Spinal cord (tissue), 10 donors: ENCODE data around the gene SLC7A1. TPM values are rescaled to one million over a fixed set of nuclear protein-coding genes. Genes with fewer than 3 reads are reported as not detected.

Experiments
- DNase-seq, 6 donors: peaks; one replicate each; pipeline versions ENCODE4 v3.0.0 to v3.0.0-alpha.2; 2013 to 2015; ENCODE audit warnings: low spot score in 6 of 6, low read depth in 4 of 6
- H3K27ac ChIP-seq: one replicate; pipeline ENCODE4 v1.5.1; 2013; ENCODE audit warnings: low read depth, low read length, control low read depth
- H3K27me3 ChIP-seq: one replicate; pipeline ENCODE4 v1.6.1; 2013; ENCODE audit warnings: low read length; ENCODE audit not compliant: control insufficient read depth, insufficient read depth
- H3K36me3 ChIP-seq: one replicate; pipeline ENCODE4 v1.6.1; 2013; ENCODE audit warnings: low read length; ENCODE audit not compliant: control insufficient read depth, insufficient read depth
- H3K4me1 ChIP-seq: one replicate; pipeline ENCODE4 v1.6.1; 2013; ENCODE audit warnings: low read length; ENCODE audit not compliant: control insufficient read depth, insufficient read depth
- H3K4me3 ChIP-seq: one replicate; pipeline ENCODE4 v1.5.1; 2013; ENCODE audit warnings: low read depth, low read length, control low read depth
- H3K9me3 ChIP-seq: one replicate; pipeline ENCODE4 v1.6.1; 2013; ENCODE audit warnings: low read length; ENCODE audit not compliant: control insufficient read depth, insufficient read depth
- WGBS: methylation state at CpG from one replicate; pipeline ENCODE4 v1.1.5; 2013; ENCODE audit warnings: missing lambda C conversion rate; ENCODE audit not compliant: insufficient coverage; 5-methylcytosine and 5-hydroxymethylcytosine counted together
- polyA plus RNA-seq, 2 donors: library from polyadenylated mRNA; unstranded; fragments of 120-200 nt; gene quantifications; one replicate each; pipeline ENCODE4 v1.2.1, GENCODE V29; 2013; ENCODE audit not compliant: insufficient read length in 2 of 2
- total RNA-seq, 2 donors: library from RNA; depleted of rRNA in 1 of 2; stranded (reverse); fragments of 120-200 nt in 1 of 2; fragments of >200 nt in 1 of 2; gene quantifications; one replicate each; pipeline versions ENCODE4 v1.2.3 to v1.2.4, GENCODE V29; 2013 to 2014
- donor health status: healthy.

Gene SLC7A1
- total and polyA plus RNA-seq, 4 donors, result 25.7 to 57.5 (median 42.5) TPM

DNA sequence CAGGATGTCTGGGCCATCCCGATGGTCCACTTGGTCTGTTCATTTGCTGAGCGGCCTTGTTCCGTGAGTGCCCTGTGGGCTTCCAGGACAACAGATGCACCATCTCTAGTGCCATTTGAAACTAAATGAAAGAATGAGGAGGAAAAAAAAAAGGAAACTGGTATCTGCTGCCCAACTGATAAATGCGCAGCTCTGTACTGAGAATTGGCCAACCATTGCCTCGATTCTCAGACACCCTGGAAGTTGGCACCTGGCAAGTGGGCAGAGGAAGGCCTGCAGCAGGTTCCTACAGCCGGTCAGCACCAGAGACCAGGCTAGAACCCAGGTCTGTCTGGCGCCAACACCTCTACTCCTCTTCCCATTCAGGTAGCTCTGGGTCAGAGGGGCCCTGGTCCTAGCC is 18.9 kb downstream of the SLC7A1 start:
- Histone ChIP-seq H3K4me1 (peaks cover 36% of the 10 kb centered on the region), H3K36me3 (peaks cover 3% of the 10 kb centered on the region), H3K9me3 (no peaks in the 10 kb centered on the region), H3K4me3 (no peak overlapping the region), H3K27ac (no peak overlapping the region), H3K27me3 (no peaks in the 10 kb centered on the region)
- DNase-seq, result no peak
- 93% methylated on average over 7 of the region's 7 CpGs for WGBS

DNA sequence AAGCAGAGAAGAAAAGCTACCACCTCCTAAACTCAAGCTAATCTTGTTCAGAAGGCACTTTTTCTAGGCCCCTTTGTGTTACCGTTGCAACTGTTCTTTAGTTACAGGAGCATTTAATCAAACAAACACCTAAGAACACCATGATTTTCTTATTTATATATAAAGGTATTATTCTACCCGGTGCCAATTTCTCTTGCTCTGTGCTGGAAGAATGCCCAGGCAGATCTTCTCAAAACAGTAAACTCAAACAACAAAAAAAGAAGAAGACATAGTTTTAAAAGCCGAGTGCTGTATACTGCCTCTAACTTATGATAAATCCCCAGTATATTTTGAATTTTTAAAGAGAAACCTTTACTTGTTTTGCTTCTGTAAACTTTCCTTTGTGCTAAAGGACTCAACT is 20.4 kb downstream of the SLC7A1 start:
- H3K4me1 ChIP-seq, result peaks cover 38% of the 10 kb centered on the region
- H3K27me3 ChIP-seq, result no peaks in the 10 kb centered on the region
- no peaks in the 10 kb centered on the region for H3K9me3 ChIP-seq
- no peak for DNase-seq
- H3K4me3 ChIP-seq, result no peak overlapping the region
- H3K27ac ChIP-seq, result no peak overlapping the region
- H3K36me3 ChIP-seq, result peaks cover 3% of the 10 kb centered on the region
- WGBS, result no CpG with 5 or more reads among the region's 3 CpGs

DNA sequence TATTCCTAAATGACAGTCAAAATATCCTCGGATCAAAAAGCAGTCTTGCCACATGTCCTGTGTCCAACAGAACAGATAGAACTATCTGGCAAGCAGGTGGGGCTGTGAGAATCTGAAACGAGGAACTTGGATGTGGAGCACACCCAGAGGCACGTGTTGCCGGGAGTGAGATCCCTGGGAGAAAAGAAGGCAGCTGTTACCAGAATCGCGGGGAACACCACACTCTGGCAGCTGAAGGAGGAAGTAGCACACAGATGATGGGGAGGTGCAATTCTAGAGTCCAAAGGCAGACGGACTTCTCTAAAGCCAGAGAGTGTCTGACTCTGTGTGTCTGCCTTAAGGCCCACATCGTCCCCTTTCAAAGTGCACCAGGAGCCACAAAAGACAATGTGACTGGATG is 22.3 kb downstream of the SLC7A1 start:
- 5% methylated on average over 5 of the region's 8 CpGs for WGBS
- DNase-seq, result peak in 2 of 6 donors; percentile 48 to 59

DNA sequence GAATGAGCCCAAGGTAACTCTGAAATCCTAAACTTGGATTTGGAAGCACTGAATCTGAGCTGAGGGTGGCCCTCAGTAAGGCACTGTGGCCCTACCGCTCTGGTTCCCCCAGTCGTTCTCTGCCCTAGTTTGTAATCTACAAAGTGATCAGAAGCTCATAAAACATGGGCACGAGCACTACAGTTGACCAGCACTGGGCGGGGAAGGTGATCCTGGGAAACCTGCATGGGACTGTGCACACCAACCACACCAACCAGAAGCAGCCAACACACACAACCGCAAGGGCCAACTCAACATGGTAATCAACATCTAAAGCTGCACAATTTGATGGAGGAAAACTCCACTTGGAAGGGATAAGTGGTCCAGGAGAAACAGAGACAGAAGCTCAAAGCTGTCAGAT is 22.9 kb downstream of the SLC7A1 start:
- Histone ChIP-seq H3K27me3 (no peaks in the 10 kb centered on the region), H3K4me1 (peaks cover 44% of the 10 kb centered on the region), H3K9me3 (no peaks in the 10 kb centered on the region), H3K27ac (no peak overlapping the region), H3K36me3 (peaks cover 6% of the 10 kb centered on the region), H3K4me3 (no peak overlapping the region)
- no peak for DNase-seq
- 97% methylated on average over 4 of the region's 5 CpGs for WGBS

More for the DNA sequence above, 22.3 kb downstream of the SLC7A1 start:
- H3K27me3 ChIP-seq, result no peaks in the 10 kb centered on the region
- peaks cover 44% of the 10 kb centered on the region for H3K4me1 ChIP-seq
- H3K9me3 ChIP-seq, result no peaks in the 10 kb centered on the region
- no peak overlapping the region for H3K27ac ChIP-seq
- peaks cover 6% of the 10 kb centered on the region for H3K36me3 ChIP-seq
- no peak overlapping the region for H3K4me3 ChIP-seq

DNA sequence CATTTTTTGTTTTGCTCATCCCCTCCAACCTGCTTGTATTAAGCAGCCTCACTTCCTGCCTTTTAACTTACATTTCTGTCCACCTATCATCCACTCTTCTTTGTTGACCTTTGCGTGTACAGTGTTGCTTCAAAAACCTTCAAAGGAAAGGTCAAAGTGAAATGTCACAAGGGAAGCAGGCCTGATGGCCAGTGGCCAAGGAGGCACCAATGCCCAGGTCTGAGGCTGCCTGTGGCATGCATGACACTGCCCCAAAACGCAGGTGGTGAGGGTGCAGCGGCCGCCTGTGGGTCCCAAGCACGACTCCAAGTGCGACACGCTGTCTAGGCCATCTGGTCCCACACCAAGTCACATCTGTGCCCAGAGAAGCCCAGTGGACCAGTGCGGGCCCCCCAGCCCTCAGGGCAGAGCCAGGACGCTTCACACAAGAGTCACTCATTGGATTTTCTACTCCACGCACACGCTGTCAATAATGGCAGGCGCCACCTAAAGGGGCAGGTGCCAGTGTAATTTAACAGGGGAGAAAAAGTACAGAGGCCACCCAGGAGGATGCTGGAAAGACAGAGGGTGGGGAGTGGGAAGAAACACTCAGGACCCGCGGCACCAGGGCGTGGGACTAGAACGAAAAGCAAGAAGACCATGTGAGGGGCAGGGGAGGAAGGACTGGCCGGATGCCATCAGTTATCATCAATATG is 23.5 kb downstream of the SLC7A1 start:
- no peak overlapping the region for H3K27ac ChIP-seq
- H3K4me1 ChIP-seq, result peaks cover 41% of the 10 kb centered on the region
- no peaks in the 10 kb centered on the region for H3K9me3 ChIP-seq
- H3K4me3 ChIP-seq, result no peak overlapping the region
- WGBS, result 79% methylated on average over 13 of the region's 17 CpGs
- H3K27me3 ChIP-seq, result no peaks in the 10 kb centered on the region
- DNase-seq, result no peak
- peaks cover 6% of the 10 kb centered on the region for H3K36me3 ChIP-seq

DNA sequence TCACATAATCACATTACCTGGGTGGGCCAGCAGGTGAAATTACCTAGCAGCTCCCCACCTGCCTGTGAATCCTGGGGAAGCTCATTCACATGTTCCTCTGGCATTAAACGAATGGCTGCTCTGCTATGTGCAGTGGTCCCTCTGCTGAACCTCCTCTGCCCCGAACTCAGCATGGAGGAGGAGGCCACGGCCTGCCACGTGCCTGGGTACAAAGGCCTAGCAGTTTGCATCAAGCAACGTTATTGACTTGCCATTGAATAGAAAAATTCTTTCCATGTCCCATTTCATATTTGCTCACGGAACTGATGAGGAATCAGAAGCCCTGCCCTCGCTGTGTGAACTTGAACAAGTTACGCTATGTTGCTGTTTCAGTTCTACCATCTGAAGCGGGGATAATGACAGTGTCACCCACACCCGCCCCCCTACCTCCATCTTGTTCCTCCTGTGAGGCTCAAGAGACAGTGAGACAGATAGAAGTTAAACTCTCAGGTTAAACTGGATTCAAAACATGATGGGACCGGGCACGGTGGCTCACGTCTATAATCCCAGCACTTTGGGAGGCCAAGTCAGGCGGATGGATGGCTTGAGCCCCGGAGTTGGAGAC is 25.3 kb downstream of the SLC7A1 start:
- peaks cover 43% of the 10 kb centered on the region for H3K4me1 ChIP-seq
- H3K4me3 ChIP-seq, result no peak overlapping the region
- no peak overlapping the region for H3K27ac ChIP-seq
- no peaks in the 10 kb centered on the region for H3K27me3 ChIP-seq
- peaks cover 6% of the 10 kb centered on the region for H3K36me3 ChIP-seq
- WGBS, result 88% methylated on average over 10 of the region's 15 CpGs
- no peak for DNase-seq
- no peaks in the 10 kb centered on the region for H3K9me3 ChIP-seq

DNA sequence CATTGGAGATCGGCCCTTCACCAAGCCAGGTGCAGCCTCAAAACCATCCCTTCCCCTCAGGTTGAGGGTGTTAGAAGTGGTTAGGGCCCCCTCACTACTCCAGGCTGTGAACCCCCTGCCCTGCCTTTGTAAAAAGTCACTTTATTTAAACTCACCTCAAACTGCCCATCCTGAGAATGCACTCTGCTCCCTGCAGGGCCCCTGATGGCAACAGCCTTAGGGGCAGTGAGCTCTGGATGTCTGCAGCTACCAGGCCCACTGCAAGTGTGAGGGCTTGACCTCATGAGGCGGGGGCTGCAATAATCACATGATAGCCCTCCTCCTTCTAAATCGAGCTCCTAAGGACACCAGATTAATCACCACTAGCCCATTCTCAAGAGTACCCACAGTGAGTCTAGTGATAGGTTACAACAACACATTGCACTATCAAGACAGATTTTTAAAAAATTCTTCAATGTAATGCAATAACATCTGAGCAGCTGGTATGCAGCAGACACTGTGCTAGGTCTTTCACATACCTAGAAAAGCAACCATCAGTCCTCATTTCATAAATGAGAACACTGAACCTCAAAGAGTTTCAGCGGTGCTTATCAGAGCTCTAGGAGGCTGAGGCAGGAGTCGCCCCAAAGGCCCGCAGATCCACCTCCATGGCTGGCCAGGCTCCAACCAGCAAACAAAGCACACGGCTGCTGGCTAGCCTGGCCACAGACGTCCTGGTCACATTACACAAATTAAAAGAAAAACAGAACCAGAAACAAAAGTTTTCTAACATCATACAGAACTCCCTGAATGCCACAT is 26.0 kb downstream of the SLC7A1 start:
- no peak overlapping the region for H3K4me3 ChIP-seq
- no peak for DNase-seq
- no peaks in the 10 kb centered on the region for H3K27me3 ChIP-seq
- H3K4me1 ChIP-seq, result peaks cover 45% of the 10 kb centered on the region
- H3K27ac ChIP-seq, result no peak overlapping the region
- 61% methylated on average over 7 of the region's 8 CpGs for WGBS
- peaks cover 6% of the 10 kb centered on the region for H3K36me3 ChIP-seq
- no peaks in the 10 kb centered on the region for H3K9me3 ChIP-seq

DNA sequence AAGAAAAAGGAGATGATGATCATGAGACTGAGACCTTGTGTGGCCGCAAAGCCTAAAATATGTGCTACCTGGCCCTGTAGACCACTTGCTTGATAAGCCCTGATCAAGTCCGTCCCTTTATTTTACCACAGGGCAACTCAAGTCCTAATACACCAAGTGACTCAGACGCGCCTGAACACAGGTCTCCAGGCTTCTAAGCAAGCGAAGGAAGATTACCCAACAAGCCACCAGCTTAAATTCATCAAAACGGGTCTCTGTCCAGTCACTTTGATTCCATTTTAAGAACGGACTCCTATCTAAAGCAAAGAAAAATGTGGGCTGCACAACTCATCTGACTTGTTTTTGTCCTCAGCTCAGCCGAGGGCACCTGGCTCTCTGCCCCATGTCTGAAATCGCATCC is 26.8 kb downstream of the SLC7A1 start:
- DNase-seq, result no peak
- 91% methylated on average over 9 of the region's 9 CpGs for WGBS
- no peak overlapping the region for H3K4me3 ChIP-seq

DNA sequence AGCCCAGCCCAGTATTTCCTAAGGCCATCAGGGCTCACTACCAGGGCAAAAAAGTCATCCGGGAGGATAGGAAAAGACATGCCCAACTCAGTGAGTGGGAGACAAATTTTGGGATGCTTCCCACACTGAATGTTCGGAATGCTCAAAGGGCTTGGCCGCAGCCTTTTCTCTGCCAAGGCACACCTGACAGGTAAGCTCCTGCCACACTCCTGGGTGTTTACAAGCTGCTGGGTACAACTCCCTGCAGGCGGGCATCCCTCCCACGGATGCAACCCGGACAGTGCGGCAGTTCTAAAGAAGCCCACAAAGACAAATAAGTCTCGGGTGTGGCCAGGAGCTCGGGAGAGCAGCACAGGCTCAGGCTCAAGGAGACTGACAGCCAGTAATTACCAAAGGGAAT is 28.1 kb downstream of the SLC7A1 start:
- DNase-seq, result no peak
- no peaks in the 10 kb centered on the region for H3K27me3 ChIP-seq
- H3K4me3 ChIP-seq, result no peak overlapping the region
- peaks cover 44% of the 10 kb centered on the region for H3K4me1 ChIP-seq
- no peak overlapping the region for H3K27ac ChIP-seq
- H3K9me3 ChIP-seq, result no peaks in the 10 kb centered on the region
- 94% methylated on average over 9 of the region's 9 CpGs for WGBS
- H3K36me3 ChIP-seq, result peaks cover 6% of the 10 kb centered on the region

More for the DNA sequence above, 26.8 kb downstream of the SLC7A1 start:
- Histone ChIP-seq H3K27ac (no peak overlapping the region), H3K36me3 (peaks cover 6% of the 10 kb centered on the region), H3K4me1 (peaks cover 40% of the 10 kb centered on the region), H3K9me3 (no peaks in the 10 kb centered on the region), H3K27me3 (no peaks in the 10 kb centered on the region)
